ENCODE measurements around the gene INHBC.

The INHBC gene

DNA sequence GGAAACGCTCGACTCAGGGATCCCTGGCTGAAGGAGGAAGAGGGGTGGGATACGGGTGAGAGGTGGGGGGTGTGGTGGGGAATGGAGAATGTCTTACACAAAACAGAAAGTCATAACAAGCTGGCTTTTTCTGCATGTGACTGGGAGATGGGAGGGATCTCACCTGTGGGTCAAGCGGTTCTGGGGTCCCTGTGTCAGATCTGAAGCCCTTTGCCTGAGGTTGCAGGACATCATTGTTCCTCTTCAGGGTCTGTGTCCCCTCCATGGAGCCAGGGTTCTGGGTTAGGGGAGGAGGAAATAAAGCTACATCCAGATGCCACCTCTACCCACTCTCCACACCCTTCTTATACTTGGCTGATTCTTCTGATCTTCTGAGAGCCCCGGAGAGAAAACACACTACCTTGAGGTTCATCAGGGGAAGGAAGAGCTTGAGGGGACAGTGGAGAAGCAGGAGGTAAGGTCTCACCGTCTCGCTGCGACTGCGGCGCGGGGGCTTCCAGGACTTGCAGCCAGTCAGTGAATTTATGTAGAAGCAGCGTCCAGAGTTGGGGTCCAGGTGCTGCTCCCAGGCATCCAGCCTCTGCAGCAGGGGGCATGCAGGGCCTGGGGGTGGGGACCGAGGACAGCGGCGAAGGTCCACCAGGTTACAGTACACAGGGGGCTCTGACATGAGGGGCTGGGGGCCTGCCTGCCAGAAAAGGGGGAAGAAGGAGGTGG, 42.6 kb downstream of the INHBC start:
- no peak overlapping the region for H3K4me3 ChIP-seq (ENCODE audit: low read length)
- DNase-seq (ENCODE audit: low read depth) = no peak
- TF ChIP-seq CTCF (conservative IDR thresholded peaks at IDR 0.05; ENCODE audit: low read length) = no peak

- no peak overlapping the region for H3K4me3 ChIP-seq (ENCODE audit: low read length)
- TF ChIP-seq CTCF (conservative IDR thresholded peaks at IDR 0.05; ENCODE audit: low read length) = no peak
- DNase-seq (ENCODE audit: low read depth) = no peak
These were observed 43.4 kb downstream of the INHBC start for GRCh38 chr12:57477710-57478681.

- H3K4me3 ChIP-seq (ENCODE audit: low read length) = no peak overlapping the region
- TF ChIP-seq CTCF (conservative IDR thresholded peaks at IDR 0.05; ENCODE audit: low read length) = no peak
- DNase-seq (ENCODE audit: low read depth) = no peak
These were observed 44.4 kb downstream of the INHBC start for GRCh38 chr12:57479043-57479375.

DNA sequence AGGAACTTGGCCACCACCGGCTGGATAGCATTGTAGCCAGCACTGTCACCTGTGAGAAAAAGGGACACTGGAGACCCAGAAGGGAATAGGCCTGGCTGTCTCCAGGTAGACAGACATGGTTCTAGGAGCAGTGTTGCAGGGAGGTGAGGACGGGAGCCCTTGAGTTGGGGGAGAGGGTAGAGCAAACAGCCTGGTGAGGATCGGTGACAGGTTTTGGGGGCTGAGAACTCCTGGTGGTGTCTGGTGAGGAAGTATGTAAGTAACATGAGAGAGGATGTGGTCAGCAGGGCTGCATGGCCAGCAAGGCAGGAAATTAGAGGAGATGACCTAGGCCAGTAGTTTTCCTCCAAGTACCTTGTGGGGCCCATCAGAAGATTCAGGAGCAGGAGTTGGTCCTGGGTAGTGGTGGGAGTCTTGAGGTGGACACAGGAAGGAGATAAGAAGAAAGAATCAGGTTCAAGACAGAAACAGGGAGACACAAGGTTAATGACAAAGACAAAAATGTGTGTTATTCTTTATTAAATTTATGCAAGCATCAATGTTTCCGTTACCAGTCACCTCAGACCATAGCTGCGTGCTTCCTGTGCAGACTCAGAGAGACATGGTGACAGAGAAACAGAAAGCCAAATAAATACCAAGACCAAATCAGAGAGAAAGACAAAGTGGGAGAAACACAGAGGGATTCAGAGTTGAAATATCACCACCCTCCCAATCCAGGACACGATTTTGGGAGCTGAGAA, 45.0 kb downstream of the INHBC start, which contains the start of gene ARHGAP9:
Gene ARHGAP9 (minus strand): TSS at position 491 of the 740 bp plus-strand sequence. CDS start 460 bp downstream, at position 31.
- no peak for DNase-seq (ENCODE audit: low read depth)
- TF ChIP-seq CTCF (conservative IDR thresholded peaks at IDR 0.05; ENCODE audit: low read length) = no peak
- H3K4me3 ChIP-seq (ENCODE audit: low read length) = no peak within 1 kb of the TSS

GRCh38 chr12:57481671-57482070, 47.1 kb downstream of the INHBC start:
- no peak overlapping the region for H3K4me3 ChIP-seq (ENCODE audit: low read length)
- no peak for DNase-seq (ENCODE audit: low read depth)
- TF ChIP-seq CTCF (conservative IDR thresholded peaks at IDR 0.05; ENCODE audit: low read length) = no peak

GRCh38 chr12:57483466-57483865, 48.9 kb downstream of the INHBC start:
- no peak for TF ChIP-seq CTCF (conservative IDR thresholded peaks at IDR 0.05; ENCODE audit: low read length)
- H3K4me3 ChIP-seq (ENCODE audit: low read length) = no peak overlapping the region
- DNase-seq (ENCODE audit: low read depth) = peak; percentile 84

All from AG10803 (cell line).